Colonic mucosa (tissue), 4 donors: Measurements from ENCODE around the gene FGFR2. TPM values are rescaled to one million over a fixed set of nuclear protein-coding genes. Genes with fewer than 3 reads are reported as not detected.

Experiments used
- DNase-seq: peaks from one replicate; pipeline ENCODE4 v3.0.0-alpha.2; 2020
- H3K27ac ChIP-seq: fragments of 200-600 bp; one replicate; pipeline ENCODE4 v1.8.0; 2021
- H3K27me3 ChIP-seq: fragments of 200-600 bp; one replicate; pipeline ENCODE4 v1.8.0; 2021
- H3K36me3 ChIP-seq: fragments of 200-600 bp; one replicate; pipeline ENCODE4 v1.8.0; 2021
- H3K4me1 ChIP-seq: fragments of 200-600 bp; one replicate; pipeline ENCODE4 v1.8.0; 2021; ENCODE audit warnings: mild to moderate bottlenecking
- H3K4me3 ChIP-seq: fragments of 200-600 bp; one replicate; pipeline ENCODE4 v1.8.0; 2021
- H3K9ac ChIP-seq, 2 donors: one replicate each; pipeline ENCODE4 v1.7.0; 2013; ENCODE audit warnings: control low read depth in 2 of 2, low read depth in 2 of 2, low read length in 2 of 2
- H3K9me3 ChIP-seq: fragments of 200-600 bp; one replicate; pipeline ENCODE4 v1.8.0; 2021
- intact Hi-C: fragments of 100-400 bp; cut with DNase I; formaldehyde crosslinking; loops from one replicate; pipeline ENCODE4 v1.14.1; 2022
- total RNA-seq, 2 donors: library from RNA; stranded (reverse); fragmentation: NEBNext Ultra II Directional in 1 of 2; extraction: Animal tissue kit (Norgen Biotek cat#: 25700) in 1 of 2; gene quantifications; one replicate each; pipeline ENCODE4 v1.2.1, GENCODE V29; 2021
- TF ChIP-seq, protein P1 (sequence below): fragments of 200-600 bp; IDR thresholded peaks from one replicate; pipeline ENCODE4 v1.8.0; 2022; ENCODE audit warnings: antibody characterized with exemption, mild to moderate bottlenecking
- donor health status: healthy.
- donor health status: DM: no; HTN: no; CAD: no.
- donor health status: DM: no; HTN: no; CAD: no.

Gene FGFR2
- total RNA-seq, 2 donors from 2014 or later = 25.6 to 40.9 TPM

DNA sequence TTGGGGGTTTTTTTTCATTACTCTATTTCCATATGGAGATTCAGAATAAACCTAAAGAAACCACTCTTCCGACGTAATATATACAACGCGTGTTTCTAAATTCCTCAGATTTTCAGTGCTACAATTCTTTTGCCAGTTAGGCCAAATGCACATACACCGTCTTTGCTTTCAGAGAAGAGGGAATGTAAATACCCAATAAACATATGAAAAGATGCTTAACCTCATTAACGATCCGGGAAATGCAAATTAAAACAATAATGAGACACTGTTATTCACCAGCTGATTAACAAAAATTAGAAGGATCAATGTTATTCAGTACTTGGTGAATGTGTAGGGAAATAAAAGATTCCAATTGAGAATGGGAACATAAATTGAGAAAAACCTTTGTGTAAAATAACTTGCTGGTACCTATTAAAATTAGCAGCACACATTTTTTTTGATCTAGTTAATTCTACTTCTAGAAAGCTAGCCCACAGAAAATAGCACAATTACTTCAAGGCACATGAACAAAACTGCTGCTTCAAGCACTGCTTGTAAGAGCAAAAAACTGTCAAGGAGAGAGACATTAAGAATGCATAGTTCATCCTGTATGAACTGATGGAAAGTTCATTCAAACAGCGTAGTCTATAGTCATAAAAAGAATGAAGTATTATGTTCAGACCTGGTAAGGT is 56.7 kb downstream of the FGFR2 start:
- no peaks in the 10 kb centered on the region for H3K9me3 ChIP-seq
- intact Hi-C loops = no loop called here
- TF ChIP-seq, protein P1, sequence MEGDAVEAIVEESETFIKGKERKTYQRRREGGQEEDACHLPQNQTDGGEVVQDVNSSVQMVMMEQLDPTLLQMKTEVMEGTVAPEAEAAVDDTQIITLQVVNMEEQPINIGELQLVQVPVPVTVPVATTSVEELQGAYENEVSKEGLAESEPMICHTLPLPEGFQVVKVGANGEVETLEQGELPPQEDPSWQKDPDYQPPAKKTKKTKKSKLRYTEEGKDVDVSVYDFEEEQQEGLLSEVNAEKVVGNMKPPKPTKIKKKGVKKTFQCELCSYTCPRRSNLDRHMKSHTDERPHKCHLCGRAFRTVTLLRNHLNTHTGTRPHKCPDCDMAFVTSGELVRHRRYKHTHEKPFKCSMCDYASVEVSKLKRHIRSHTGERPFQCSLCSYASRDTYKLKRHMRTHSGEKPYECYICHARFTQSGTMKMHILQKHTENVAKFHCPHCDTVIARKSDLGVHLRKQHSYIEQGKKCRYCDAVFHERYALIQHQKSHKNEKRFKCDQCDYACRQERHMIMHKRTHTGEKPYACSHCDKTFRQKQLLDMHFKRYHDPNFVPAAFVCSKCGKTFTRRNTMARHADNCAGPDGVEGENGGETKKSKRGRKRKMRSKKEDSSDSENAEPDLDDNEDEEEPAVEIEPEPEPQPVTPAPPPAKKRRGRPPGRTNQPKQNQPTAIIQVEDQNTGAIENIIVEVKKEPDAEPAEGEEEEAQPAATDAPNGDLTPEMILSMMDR = no peak
- no peaks in the 10 kb centered on the region for H3K36me3 ChIP-seq
- H3K4me3 ChIP-seq = no peak overlapping the region
- H3K9ac ChIP-seq = no peak overlapping the region
- no peak overlapping the region for H3K27ac ChIP-seq
- no peaks in the 10 kb centered on the region for H3K27me3 ChIP-seq
- DNase-seq = no peak
- no peaks in the 10 kb centered on the region for H3K4me1 ChIP-seq

DNA sequence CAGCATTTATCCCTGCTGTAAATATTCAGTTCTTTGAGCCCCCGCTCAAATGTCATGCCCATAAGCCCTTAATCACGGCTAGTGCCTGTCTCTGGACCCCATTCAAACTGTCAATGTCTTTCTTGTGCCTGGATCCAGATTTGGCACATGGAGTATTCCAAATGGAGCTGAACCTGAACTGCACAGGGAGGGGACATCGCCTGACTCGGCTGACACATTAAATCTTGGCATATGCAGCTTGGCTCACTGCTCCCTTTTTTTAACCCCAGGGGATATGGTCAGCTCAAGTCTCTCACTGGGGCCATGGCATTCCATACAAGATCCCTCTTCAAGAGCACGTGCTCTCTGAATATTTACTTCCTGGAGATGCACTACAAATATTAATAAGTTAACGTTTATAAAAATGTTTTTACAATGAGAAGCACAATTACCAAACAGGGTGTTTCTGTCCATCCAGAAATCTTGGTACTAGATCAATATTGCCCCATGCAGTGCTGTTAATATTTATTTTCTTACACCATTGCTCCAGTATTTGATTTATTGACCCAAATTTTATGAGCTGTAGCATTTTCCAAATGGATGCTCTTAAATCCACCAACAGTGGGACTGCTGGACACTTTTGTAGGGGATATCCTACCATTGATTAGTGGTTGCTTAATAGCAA is 57.4 kb downstream of the FGFR2 start:
- Histone ChIP-seq H3K27me3 (no peaks in the 10 kb centered on the region), H3K9me3 (no peaks in the 10 kb centered on the region), H3K4me3 (no peak overlapping the region), H3K27ac (no peak overlapping the region), H3K9ac (no peak overlapping the region), H3K4me1 (no peaks in the 10 kb centered on the region), H3K36me3 (no peaks in the 10 kb centered on the region)
- TF ChIP-seq, protein P1 = no peak
- intact Hi-C loops = no loop called here
- no peak for DNase-seq

DNA sequence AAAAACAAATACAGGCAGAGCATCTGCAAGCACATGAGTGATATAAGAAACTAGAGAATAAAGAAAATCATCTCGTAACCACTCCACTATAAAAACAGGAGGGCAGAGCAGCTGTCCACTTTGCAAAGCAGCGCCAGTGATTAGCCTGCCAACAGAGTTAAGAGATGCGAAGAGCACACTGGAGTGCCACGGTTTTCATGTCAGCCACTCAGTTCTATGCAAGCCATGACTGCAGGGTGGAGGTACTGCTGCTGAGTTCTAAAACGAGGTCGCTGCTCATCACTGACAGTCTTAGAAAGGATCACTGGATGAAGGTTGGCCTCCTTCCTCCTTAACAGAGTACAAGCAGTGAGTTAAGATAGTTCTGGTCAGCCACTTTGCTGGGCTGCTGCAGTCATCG is 58.5 kb downstream of the FGFR2 start:
- intact Hi-C loops = no loop called here
- no peak overlapping the region for H3K9ac ChIP-seq
- no peaks in the 10 kb centered on the region for H3K27me3 ChIP-seq
- TF ChIP-seq, protein P1 = no peak
- H3K4me3 ChIP-seq = no peak overlapping the region
- no peak for DNase-seq
- H3K36me3 ChIP-seq = no peaks in the 10 kb centered on the region
- no peaks in the 10 kb centered on the region for H3K4me1 ChIP-seq
- no peaks in the 10 kb centered on the region for H3K9me3 ChIP-seq
- no peak overlapping the region for H3K27ac ChIP-seq

DNA sequence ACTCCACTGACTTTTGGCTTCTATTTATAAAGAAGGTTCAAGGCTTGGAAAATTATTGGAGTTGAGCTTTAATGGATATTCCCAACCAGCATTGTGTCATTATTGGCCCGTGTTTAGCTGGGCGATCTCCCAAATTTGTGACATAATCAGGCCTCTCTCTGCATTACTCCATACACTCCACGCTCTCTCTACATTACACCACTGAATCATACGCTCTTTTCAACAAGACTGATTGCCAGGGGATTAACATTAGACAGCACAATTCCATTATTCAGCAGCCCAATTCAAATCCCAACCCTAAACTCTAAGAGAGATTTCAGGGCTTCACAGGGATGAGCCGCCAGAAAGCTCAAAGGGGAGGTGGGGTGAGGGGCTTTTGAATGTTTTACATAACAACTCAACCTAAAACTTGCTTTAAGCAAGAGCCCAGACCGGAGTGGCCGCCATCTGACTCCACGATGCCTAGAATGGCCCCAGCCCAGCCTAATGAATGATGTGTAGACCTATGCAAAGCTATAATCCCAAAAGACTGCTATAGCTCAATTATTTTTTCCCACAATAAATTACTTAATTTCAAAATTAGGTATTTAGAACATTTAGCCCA is 61.8 kb downstream of the FGFR2 start:
- intact Hi-C loops = no loop called here
- no peaks in the 10 kb centered on the region for H3K9me3 ChIP-seq
- H3K4me3 ChIP-seq = no peak overlapping the region
- H3K36me3 ChIP-seq = no peaks in the 10 kb centered on the region
- no peak overlapping the region for H3K27ac ChIP-seq
- no peaks in the 10 kb centered on the region for H3K27me3 ChIP-seq
- DNase-seq = peak; percentile 43
- H3K4me1 ChIP-seq = no peaks in the 10 kb centered on the region
- TF ChIP-seq, protein P1 = no peak
- no peak overlapping the region for H3K9ac ChIP-seq

DNA sequence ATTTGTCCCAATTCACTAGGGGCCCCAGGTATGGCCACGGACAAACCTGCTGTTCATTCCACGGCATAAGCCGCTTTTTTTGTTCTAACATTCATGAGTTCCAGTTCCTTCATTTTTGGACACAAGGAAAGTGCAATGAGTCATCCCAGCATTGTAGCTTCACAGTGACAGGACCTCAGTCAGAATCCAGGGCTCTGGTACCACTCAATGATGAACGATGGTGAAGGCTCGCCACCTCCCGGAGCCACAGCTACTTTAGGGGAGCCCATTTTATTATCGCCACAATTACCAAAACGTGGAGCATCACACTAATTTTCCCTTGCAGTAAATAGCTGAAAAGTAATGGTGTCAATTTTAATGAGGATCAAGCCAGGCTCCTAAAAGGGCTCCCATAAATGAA is 62.9 kb downstream of the FGFR2 start:
- TF ChIP-seq, protein P1 = no peak
- intact Hi-C loops = no loop called here
- Histone ChIP-seq H3K9ac (no peak overlapping the region), H3K27ac (no peak overlapping the region), H3K4me3 (no peak overlapping the region), H3K27me3 (no peaks in the 10 kb centered on the region), H3K9me3 (no peaks in the 10 kb centered on the region), H3K4me1 (no peaks in the 10 kb centered on the region), H3K36me3 (no peaks in the 10 kb centered on the region)
- DNase-seq = no peak
